Activated T-helper 17 cell treated with anti-CD3 and anti-CD28 coated beads, Interleukin-2, amount 50 U/mL, for 72 hours (primary cell): ENCODE results near the gene CPT1B. TPM values are rescaled to one million over a fixed set of nuclear protein-coding genes. Genes with fewer than 3 reads are reported as not detected.

ENCODE experiments used
- ATAC-seq: fragments of 150-1000 bp; cut with Tn5 transposase; replicated peaks from 2 replicates; pipeline ENCODE4 v1.10.0; 2021; ENCODE audit warnings: mild to moderate bottlenecking, moderate library complexity
- H3K27ac Mint-ChIP-seq: one replicate; pipeline ENCODE4 v1.8.0; 2022; ENCODE audit warnings: mixed read lengths
- H3K27me3 Mint-ChIP-seq: one replicate; pipeline ENCODE4 v1.8.0; 2022; ENCODE audit warnings: mixed read lengths
- H3K36me3 Mint-ChIP-seq: one replicate; pipeline ENCODE4 v1.8.0; 2022; ENCODE audit warnings: low read depth, mild to moderate bottlenecking, mixed read lengths
- H3K4me1 Mint-ChIP-seq: one replicate; pipeline ENCODE4 v1.8.0; 2022; ENCODE audit warnings: mixed read lengths
- H3K4me3 Mint-ChIP-seq: one replicate; pipeline ENCODE4 v1.8.0; 2022; ENCODE audit warnings: mild to moderate bottlenecking, mixed read lengths
- H3K9me3 Mint-ChIP-seq: one replicate; pipeline ENCODE4 v1.8.0; 2022; ENCODE audit warnings: mixed read lengths
- total RNA-seq, 2 donors: library from RNA; stranded (reverse); gene quantifications; one replicate each; pipeline ENCODE4 v1.2.3, GENCODE V29; 2022

CPT1B gene
- total RNA-seq, 2 donors from 2014 or later, result 57.3 to 62.8 TPM

GRCh38 chr22:50604256-50605001 is 26.2 kb upstream of the CPT1B start:
- Mint-ChIP-seq H3K9me3 (no peaks in the 10 kb centered on the region), H3K4me1 (no peaks in the 10 kb centered on the region), H3K27me3 (peaks cover 31% of the 10 kb centered on the region), H3K4me3 (no peak overlapping the region), H3K27ac (no peak overlapping the region), H3K36me3 (peaks cover 10% of the 10 kb centered on the region)
- no peak for ATAC-seq

- Mint-ChIP-seq H3K36me3 (peaks cover 10% of the 10 kb centered on the region), H3K4me3 (no peak overlapping the region), H3K27me3 (peaks cover 29% of the 10 kb centered on the region)
These were observed 25.5 kb upstream of the CPT1B start for GRCh38 chr22:50603511-50604255.

GRCh38 chr22:50602338-50602700 is 24.1 kb upstream of the CPT1B start:
- Mint-ChIP-seq H3K36me3 (peaks cover 10% of the 10 kb centered on the region), H3K4me1 (no peaks in the 10 kb centered on the region), H3K9me3 (no peaks in the 10 kb centered on the region), H3K4me3 (peak overlapping the region; percentile 44), H3K27me3 (peaks cover 26% of the 10 kb centered on the region), H3K27ac (no peak overlapping the region)
- no peak for ATAC-seq

More at GRCh38 chr22:50603511-50604255, 25.5 kb upstream of the CPT1B start:
- no peak overlapping the region for H3K27ac Mint-ChIP-seq
- ATAC-seq, result no peak
- H3K4me1 Mint-ChIP-seq, result no peaks in the 10 kb centered on the region
- no peaks in the 10 kb centered on the region for H3K9me3 Mint-ChIP-seq

- H3K4me3 Mint-ChIP-seq, result peak overlapping the region; percentile 44
- peaks cover 10% of the 10 kb centered on the region for H3K36me3 Mint-ChIP-seq
- H3K9me3 Mint-ChIP-seq, result no peaks in the 10 kb centered on the region
- no peak overlapping the region for H3K27ac Mint-ChIP-seq
- peaks cover 27% of the 10 kb centered on the region for H3K27me3 Mint-ChIP-seq
- H3K4me1 Mint-ChIP-seq, result no peaks in the 10 kb centered on the region
- ATAC-seq, result no peak
These were observed 23.6 kb upstream of the CPT1B start for GRCh38 chr22:50601669-50602337.

GRCh38 chr22:50600967-50601668 is 22.9 kb upstream of the CPT1B start:
- peaks cover 27% of the 10 kb centered on the region for H3K27me3 Mint-ChIP-seq
- no peak for ATAC-seq
- no peaks in the 10 kb centered on the region for H3K9me3 Mint-ChIP-seq
- no peak overlapping the region for H3K27ac Mint-ChIP-seq
- H3K4me1 Mint-ChIP-seq, result no peaks in the 10 kb centered on the region
- H3K36me3 Mint-ChIP-seq, result peaks cover 10% of the 10 kb centered on the region
- H3K4me3 Mint-ChIP-seq, result peak overlapping the region; percentile 44

GRCh38 chr22:50600538-50600937 is 22.3 kb upstream of the CPT1B start, which contains the start of gene MAPK8IP2:
Gene MAPK8IP2, plus strand, starts transcription at chr22:50600793. Its CDS starts 26 bp downstream, at chr22:50600819.
- peaks cover 27% of the 10 kb centered on the region for H3K27me3 Mint-ChIP-seq

GRCh38 chr22:50599816-50600455 is 21.7 kb upstream of the CPT1B start:
- ATAC-seq, result peak; percentile 66
- Mint-ChIP-seq H3K4me3 (peak overlapping the region; percentile 39), H3K36me3 (peaks cover 10% of the 10 kb centered on the region), H3K9me3 (no peaks in the 10 kb centered on the region), H3K27me3 (peaks cover 27% of the 10 kb centered on the region), H3K4me1 (no peaks in the 10 kb centered on the region), H3K27ac (no peak overlapping the region)

More at GRCh38 chr22:50600538-50600937, 22.3 kb upstream of the CPT1B start, which contains the start of gene MAPK8IP2:
- H3K36me3 Mint-ChIP-seq, result peaks cover 10% of the 10 kb centered on the region
- H3K27ac Mint-ChIP-seq, result no peak within 1 kb of the TSS
- H3K9me3 Mint-ChIP-seq, result no peaks in the 10 kb centered on the region
- ATAC-seq, result peak; percentile 43
- H3K4me1 Mint-ChIP-seq, result no peaks in the 10 kb centered on the region
- peak within 1 kb of the TSS; percentile 44 for H3K4me3 Mint-ChIP-seq

GRCh38 chr22:50597097-50597496 is 18.9 kb upstream of the CPT1B start:
- Mint-ChIP-seq H3K4me1 (no peaks in the 10 kb centered on the region), H3K27ac (no peak overlapping the region), H3K27me3 (peaks cover 16% of the 10 kb centered on the region), H3K4me3 (no peak overlapping the region), H3K9me3 (no peaks in the 10 kb centered on the region), H3K36me3 (peaks cover 7% of the 10 kb centered on the region)
- no peak for ATAC-seq

- Mint-ChIP-seq H3K9me3 (no peaks in the 10 kb centered on the region), H3K4me1 (no peaks in the 10 kb centered on the region), H3K4me3 (no peak overlapping the region), H3K36me3 (no peaks in the 10 kb centered on the region), H3K27ac (no peak overlapping the region), H3K27me3 (peaks cover 10% of the 10 kb centered on the region)
- ATAC-seq, result no peak
These were observed 17.0 kb upstream of the CPT1B start for GRCh38 chr22:50595189-50595588.

- Mint-ChIP-seq H3K4me1 (peaks cover 4% of the 10 kb centered on the region), H3K4me3 (no peak overlapping the region), H3K36me3 (peaks cover 5% of the 10 kb centered on the region), H3K9me3 (no peaks in the 10 kb centered on the region), H3K27ac (no peak overlapping the region), H3K27me3 (no peaks in the 10 kb centered on the region)
- ATAC-seq, result no peak
These were observed 9.2 kb upstream of the CPT1B start for GRCh38 chr22:50587407-50587806.

- peaks cover 12% of the 10 kb centered on the region for H3K36me3 Mint-ChIP-seq
- H3K27me3 Mint-ChIP-seq, result no peaks in the 10 kb centered on the region
- H3K4me1 Mint-ChIP-seq, result peaks cover 4% of the 10 kb centered on the region
- no peaks in the 10 kb centered on the region for H3K9me3 Mint-ChIP-seq
- no peak for ATAC-seq
- no peak overlapping the region for H3K4me3 Mint-ChIP-seq
- no peak overlapping the region for H3K27ac Mint-ChIP-seq
These were observed 8.2 kb upstream of the CPT1B start for GRCh38 chr22:50586416-50586815.

GRCh38 chr22:50585781-50586180 is 7.6 kb upstream of the CPT1B start:
- H3K27me3 Mint-ChIP-seq, result no peaks in the 10 kb centered on the region
- H3K4me3 Mint-ChIP-seq, result no peak overlapping the region
- H3K9me3 Mint-ChIP-seq, result no peaks in the 10 kb centered on the region
- ATAC-seq, result no peak
- H3K27ac Mint-ChIP-seq, result no peak overlapping the region
- peaks cover 18% of the 10 kb centered on the region for H3K36me3 Mint-ChIP-seq
- peaks cover 4% of the 10 kb centered on the region for H3K4me1 Mint-ChIP-seq

- Mint-ChIP-seq H3K9me3 (no peaks in the 10 kb centered on the region), H3K4me1 (peaks cover 6% of the 10 kb centered on the region), H3K4me3 (no peak overlapping the region), H3K27ac (no peak overlapping the region), H3K36me3 (peaks cover 24% of the 10 kb centered on the region), H3K27me3 (no peaks in the 10 kb centered on the region)
- no peak for ATAC-seq
These were observed 7.0 kb upstream of the CPT1B start for GRCh38 chr22:50585238-50585637.
